Kidney epithelial cell (primary cell): Measurements from ENCODE around the gene POU3F1. TPM values are rescaled to one million over a fixed set of nuclear protein-coding genes. Genes with fewer than 3 reads are reported as not detected.

Experiments
- DNase-seq: peaks from one replicate; pipeline ENCODE4 v3.0.0-alpha.2; 2010; ENCODE audit warnings: low read depth
- H3K27me3 ChIP-seq: 2 replicates; pipeline ENCODE4 v1.6.0; 2011; ENCODE audit warnings: low read length; ENCODE audit not compliant: control insufficient read depth, insufficient read depth
- H3K36me3 ChIP-seq: 2 replicates; pipeline ENCODE4 v1.5.1; 2011; ENCODE audit warnings: low read length; ENCODE audit not compliant: control insufficient read depth, insufficient read depth
- H3K4me3 ChIP-seq: 2 replicates; pipeline ENCODE4 v1.5.1; 2011; ENCODE audit warnings: low read depth, mild to moderate bottlenecking, control low read depth, low read length
- total RNA-seq: library from RNA; depleted of rRNA; stranded (reverse); fragments of >200 nt; gene quantifications from 2 replicates; pipeline ENCODE4 v1.2.3, GENCODE V29; 2015
- TF ChIP-seq, protein P1 (sequence below): IDR thresholded peaks from 2 replicates; pipeline ENCODE4 v1.5.1; 2011; ENCODE audit warnings: mild to moderate bottlenecking, moderate library complexity, low read length, control low read depth, inconsistent platforms; ENCODE audit not compliant: insufficient read depth, poor library complexity, severe bottlenecking

The POU3F1 gene
- total RNA-seq, 1 donor from 2014 or later: 0.08 TPM

DNA sequence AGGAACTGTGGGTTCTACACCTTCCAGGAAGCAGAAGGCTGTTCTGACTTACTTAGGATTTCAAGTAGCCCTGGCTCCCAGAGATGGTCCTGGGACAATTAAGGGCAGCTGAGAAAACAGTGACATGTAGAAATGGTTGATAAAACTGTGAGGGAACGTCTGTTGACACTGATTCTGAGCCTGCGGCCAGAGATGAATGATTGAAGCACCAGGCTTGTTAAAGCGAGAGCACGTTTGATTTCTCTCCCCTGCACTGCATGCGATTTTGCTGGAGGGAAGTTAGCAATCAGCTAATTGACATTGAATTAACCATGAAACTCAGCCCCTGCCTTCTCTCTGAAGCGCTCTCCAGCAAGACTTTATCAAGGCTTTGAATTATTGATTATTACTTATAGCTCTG lies 29.9 kb upstream of the POU3F1 start:
- Histone ChIP-seq H3K4me3 (no peak overlapping the region), H3K36me3 (no peaks in the 10 kb centered on the region), H3K27me3 (peaks cover 28% of the 10 kb centered on the region)
- TF ChIP-seq, protein P1, sequence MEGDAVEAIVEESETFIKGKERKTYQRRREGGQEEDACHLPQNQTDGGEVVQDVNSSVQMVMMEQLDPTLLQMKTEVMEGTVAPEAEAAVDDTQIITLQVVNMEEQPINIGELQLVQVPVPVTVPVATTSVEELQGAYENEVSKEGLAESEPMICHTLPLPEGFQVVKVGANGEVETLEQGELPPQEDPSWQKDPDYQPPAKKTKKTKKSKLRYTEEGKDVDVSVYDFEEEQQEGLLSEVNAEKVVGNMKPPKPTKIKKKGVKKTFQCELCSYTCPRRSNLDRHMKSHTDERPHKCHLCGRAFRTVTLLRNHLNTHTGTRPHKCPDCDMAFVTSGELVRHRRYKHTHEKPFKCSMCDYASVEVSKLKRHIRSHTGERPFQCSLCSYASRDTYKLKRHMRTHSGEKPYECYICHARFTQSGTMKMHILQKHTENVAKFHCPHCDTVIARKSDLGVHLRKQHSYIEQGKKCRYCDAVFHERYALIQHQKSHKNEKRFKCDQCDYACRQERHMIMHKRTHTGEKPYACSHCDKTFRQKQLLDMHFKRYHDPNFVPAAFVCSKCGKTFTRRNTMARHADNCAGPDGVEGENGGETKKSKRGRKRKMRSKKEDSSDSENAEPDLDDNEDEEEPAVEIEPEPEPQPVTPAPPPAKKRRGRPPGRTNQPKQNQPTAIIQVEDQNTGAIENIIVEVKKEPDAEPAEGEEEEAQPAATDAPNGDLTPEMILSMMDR: no peak
- DNase-seq: no peak

DNA sequence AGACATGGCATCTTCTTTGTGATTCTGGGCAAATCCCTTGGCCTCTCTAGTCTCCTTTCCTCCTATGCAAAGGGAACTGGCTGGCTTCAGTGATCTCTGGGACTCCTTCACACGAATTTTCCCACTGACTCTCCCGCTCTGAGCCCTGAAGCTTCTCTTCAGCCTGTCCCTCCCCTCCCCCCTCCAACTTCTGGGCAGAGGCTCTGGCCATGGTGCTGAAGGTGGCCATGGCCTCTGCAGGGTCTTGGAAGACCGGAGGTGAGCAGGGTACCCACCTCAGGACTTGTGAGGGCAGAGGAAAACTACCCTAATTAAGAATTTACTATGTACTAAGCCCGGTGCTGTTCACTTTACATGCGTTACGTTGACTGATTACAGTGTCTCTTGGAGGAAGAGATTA lies 29.4 kb upstream of the POU3F1 start:
- no peak for DNase-seq
- H3K4me3 ChIP-seq: no peak overlapping the region
- TF ChIP-seq, protein P1: no peak
- no peaks in the 10 kb centered on the region for H3K36me3 ChIP-seq
- H3K27me3 ChIP-seq: peaks cover 32% of the 10 kb centered on the region

DNA sequence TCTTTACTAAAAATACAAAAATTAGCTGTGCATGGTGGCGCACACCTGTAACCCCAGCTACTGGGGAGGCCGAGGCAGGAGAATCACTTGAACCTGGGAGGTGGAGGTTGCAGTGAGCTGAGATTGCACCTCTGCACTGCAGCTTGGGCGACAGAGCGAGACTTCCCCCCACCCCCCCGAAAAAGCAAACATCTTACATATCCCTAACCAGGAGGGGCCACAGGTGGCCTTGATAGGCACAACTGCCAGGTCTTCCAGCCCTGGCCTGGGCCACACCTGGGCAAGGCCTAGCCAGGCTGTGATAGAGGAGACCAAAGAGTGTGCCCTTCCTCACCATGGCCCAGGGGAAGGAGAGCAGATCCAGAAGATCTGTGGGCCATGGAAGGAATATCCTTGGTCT lies 28.6 kb upstream of the POU3F1 start:
- H3K36me3 ChIP-seq: no peaks in the 10 kb centered on the region
- H3K27me3 ChIP-seq: peaks cover 38% of the 10 kb centered on the region
- no peak for DNase-seq
- TF ChIP-seq, protein P1: no peak
- no peak overlapping the region for H3K4me3 ChIP-seq

DNA sequence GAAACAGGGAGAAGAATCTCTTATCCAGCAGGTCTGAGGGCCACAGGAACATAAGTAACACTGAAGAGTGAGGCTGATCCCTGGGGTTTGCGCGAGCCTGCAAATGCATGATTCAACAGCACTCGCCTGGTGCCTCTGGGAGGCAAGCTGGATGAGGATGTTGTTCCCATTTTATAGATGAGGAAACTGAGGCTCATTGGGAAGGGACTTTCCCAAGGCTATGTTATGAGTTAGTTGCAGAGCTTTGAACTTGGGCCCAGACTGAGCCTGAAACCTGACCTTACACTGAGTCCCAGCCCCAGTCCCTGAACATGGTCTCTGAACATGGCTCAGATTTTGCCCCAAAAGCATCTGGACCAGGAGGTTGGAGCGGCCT lies 27.7 kb upstream of the POU3F1 start:
- peaks cover 42% of the 10 kb centered on the region for H3K27me3 ChIP-seq
- H3K36me3 ChIP-seq: no peaks in the 10 kb centered on the region
- H3K4me3 ChIP-seq: no peak overlapping the region
- TF ChIP-seq, protein P1: no peak
- DNase-seq: no peak

DNA sequence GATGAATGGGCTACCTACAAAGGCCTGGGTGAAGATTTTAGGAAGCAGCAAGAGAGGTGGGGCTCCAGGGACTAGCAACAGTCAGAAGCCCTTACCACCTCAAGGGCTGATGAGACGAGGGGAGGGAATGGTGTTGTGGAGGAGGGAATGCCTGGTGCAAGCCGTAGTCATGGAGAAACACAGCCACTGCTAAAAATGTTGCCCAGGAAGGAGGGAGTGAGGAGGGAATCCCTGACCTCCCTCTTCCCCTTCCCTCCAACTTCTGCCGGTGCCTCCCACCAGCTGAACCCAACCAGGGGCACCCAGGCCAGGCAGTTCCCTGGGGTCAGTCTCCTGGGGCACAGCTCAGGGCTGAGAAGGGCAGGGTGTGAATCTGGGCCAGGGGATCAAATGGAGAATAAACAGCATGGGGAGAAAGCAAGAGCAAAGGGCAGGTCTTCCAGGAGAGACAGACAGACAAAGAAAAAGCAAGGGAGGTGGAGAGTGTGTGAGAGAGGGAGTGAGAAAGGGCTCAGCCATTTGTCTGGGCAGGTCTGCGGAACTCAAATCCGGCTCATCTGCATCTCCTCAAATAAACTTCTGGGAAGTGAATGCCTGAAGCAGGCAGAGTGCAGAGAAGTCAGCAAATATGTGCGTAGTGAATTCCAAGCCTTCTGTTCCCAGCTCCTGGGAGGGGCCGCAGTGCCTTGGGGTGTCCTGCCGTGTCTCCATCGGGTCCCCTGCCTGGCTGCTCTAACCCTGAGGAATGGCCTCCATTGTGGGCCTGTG lies 27.1 kb upstream of the POU3F1 start:
- TF ChIP-seq, protein P1: no peak
- no peak for DNase-seq
- H3K36me3 ChIP-seq: no peaks in the 10 kb centered on the region
- peaks cover 46% of the 10 kb centered on the region for H3K27me3 ChIP-seq
- no peak overlapping the region for H3K4me3 ChIP-seq

DNA sequence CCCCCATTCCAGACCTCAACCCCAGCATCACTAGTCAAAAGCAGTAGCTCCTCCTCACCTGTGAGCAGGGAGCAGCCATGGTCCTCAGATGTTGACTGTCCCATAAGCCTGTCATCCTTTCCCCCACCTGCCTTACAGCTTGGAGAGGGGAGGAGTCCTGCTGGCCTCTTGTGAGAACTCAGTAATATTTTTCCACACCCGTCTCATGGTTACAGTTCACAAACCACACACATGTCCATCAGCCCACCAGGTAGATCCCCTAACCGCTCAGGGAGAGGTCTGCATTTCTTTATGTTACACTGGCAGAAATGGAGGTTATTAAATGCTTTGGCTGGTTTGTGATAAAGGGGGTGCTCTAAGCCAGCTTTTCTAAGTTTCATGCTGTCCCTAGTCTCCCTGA lies 26.3 kb upstream of the POU3F1 start:
- DNase-seq: no peak
- Histone ChIP-seq H3K4me3 (no peak overlapping the region), H3K36me3 (no peaks in the 10 kb centered on the region), H3K27me3 (peaks cover 53% of the 10 kb centered on the region)
- TF ChIP-seq, protein P1: no peak
